ENCODE results near the gene ZNF662.
"Not testable (repeated sequence)": the region's sequence is repeated elsewhere in the genome, so short reads cannot be mapped to it uniquely, and the experiment has no call there.

ZNF662 gene

GRCh38 chr3:42906070-42906847, at the start of gene ZNF662:
Gene ZNF662, plus strand, starts transcription at chr3:42906142. Its CDS starts 1,973 bp downstream, at chr3:42908115.
- DNase-seq (ENCODE audit: low spot score) = peak; percentile 32

GRCh38 chr3:42856544-42856943, 49.4 kb upstream of the ZNF662 start:
- no peak for DNase-seq (ENCODE audit: low spot score)

DNA sequence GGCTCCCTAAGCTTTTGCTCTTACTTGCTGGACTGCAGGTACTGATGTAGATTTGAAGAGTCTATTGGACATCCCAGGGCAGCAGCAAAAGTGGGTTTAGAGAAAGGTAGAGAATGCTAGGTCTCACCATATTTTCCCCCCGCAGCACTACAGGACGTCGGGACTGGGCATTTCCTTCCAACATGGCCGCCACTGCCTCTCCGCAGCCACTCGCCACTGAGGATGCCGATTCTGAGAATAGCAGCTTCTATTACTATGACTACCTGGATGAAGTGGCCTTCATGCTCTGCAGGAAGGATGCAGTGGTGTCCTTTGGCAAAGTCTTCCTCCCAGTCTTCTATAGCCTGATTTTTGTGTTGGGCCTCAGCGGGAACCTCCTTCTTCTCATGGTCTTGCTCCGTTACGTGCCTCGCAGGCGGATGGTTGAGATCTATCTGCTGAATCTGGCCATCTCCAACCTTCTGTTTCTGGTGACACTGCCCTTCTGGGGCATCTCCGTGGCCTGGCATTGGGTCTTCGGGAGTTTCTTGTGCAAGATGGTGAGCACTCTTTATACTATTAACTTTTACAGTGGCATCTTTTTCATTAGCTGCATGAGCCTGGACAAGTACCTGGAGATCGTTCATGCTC, 41.5 kb upstream of the ZNF662 start:
- DNase-seq (ENCODE audit: low spot score) = no peak

DNA sequence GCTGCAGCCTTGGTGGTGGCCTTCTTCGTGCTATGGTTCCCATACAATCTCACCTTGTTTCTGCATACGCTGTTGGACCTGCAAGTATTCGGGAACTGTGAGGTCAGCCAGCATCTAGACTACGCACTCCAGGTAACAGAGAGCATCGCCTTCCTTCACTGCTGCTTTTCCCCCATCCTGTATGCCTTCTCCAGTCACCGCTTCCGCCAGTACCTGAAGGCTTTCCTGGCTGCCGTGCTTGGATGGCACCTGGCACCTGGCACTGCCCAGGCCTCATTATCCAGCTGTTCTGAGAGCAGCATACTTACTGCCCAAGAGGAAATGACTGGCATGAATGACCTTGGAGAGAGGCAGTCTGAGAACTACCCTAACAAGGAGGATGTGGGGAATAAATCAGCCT, 40.7 kb upstream of the ZNF662 start:
- no peak for DNase-seq (ENCODE audit: low spot score)

DNA sequence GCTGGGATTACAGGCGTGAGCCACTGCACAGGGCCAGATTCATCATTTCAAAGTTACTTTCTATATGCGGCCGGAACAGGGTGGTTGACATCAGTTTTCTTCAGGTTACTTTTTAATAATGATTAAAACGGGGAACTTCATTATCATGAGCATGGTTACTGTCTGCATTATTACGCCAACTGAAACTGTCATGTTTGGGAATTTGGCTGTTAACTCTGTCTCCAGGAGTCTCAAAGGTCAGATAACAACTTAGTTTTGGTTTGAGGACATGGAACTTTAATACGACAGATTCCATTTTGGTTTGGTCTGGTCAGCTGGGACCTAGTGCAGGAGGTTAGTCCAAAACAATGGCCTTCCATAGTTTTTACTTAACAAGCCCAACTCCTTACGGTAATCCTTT, 38.8 kb upstream of the ZNF662 start:
- no peak for DNase-seq (ENCODE audit: low spot score)

GRCh38 chr3:42868841-42869240, 37.1 kb upstream of the ZNF662 start:
- peak; percentile 45 for DNase-seq (ENCODE audit: low spot score)

DNA sequence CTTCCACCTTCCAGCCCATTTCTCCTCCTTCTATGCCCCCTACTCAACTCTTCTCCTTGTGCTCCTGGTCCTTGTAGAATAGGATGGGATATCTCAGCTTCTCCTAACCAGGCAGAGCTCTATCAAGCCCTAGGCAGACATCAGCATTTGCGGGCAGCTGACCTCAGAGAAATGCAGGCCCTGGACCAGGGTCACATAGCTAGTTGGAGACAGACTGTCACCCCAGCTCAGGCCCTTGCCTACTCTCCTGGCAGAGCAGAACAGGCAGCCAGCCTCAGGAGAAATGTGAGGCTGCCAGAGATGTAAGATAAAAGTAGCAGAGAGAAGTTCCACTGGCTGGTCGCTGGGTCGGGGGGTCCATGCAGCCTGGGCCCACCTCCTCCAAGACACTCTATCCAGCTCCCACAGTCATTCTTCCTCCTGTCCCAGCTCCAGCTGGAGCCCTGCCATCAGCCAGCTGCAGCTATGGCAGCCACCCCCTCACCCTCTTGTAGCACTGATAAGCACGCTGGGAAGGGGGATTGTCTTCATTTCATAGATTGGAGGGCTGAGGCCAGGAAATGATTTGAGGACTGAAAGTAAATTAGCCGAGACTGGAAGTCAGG, 34.2 kb upstream of the ZNF662 start:
- DNase-seq (ENCODE audit: low spot score) = no peak

- no peak for DNase-seq (ENCODE audit: low spot score)
These were observed 33.2 kb upstream of the ZNF662 start for GRCh38 chr3:42872718-42873117.

DNA sequence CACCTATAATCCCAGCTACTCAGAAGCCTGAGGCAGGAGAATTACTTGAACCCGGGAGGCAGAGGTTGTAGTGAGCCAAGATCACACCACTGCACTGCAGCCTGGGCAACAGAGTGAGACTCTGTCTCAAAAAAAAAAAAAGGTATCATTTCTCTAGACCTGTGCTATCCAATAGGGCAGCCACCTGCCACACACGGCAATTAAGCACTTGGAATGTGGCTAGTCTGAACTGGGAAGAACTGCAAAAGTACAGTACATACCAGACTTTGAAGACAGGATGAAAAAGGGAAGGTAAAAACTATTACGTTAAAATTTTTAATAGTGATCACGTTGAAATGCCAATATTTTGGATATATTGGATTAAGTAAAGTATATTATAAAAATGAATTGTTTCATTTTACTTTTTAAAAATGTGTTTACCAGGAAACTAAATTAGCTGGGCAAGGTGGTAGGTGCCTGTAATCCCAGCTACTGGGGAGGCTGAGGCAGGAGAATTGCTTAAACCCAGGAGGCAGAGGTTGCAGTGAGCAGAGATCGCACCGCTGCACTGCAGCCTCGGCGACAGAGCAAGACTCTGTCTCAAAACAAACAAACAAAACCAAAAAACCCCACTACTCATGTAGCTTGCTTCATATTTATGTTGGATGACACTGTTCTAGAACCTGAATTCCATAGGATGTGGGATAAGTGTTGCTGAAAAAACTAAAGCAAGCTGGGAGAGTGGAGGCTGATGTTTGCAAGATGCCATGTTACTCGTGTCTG, 32.5 kb upstream of the ZNF662 start:
- no peak for DNase-seq (ENCODE audit: low spot score)

- DNase-seq (ENCODE audit: low spot score) = no peak
These were observed 31.2 kb upstream of the ZNF662 start for GRCh38 chr3:42874749-42875148.

DNA sequence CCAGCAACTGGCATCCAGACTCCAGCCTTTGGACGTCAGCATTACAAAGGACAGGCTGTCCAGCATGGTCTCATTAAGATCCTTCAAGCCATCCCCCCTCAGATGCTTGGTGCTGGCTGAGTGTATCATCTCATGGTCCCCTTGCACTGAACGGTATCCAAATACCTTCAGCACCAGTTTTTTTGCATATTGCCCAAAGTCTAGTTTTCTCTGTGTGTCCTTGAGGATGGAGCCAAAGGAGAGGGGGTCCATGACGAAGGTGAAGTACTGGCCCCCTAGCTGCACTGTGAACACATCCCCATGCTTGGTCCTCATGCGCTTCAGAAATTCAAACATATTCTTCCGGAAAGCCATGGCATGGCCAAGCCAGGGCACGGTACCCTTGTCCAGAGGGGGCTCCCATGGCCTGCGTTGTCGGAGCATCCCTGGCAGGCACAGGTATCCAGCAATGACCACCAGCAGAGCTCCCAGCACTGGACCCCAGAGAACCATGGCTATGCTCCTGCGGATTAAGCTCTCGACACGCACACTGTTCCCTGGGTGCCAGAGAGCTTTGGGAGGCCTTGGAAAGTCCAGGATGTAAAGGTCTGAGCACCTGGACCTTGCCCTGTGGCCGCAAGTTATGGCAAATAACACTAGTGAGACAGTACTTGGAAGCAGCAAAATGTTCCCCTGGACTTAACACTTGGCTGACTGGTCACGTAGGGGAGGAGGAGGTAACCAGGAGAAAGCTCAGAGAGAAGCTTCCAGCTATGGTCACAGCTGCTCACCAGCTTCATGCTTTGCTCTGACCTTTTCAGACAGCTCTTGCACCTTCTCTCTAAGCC, 30.4 kb upstream of the ZNF662 start, which contains the start of gene CYP8B1:
TSS of gene CYP8B1 (minus strand) at position 555 of the 827 bp plus-strand sequence. CDS start at position 492, 63 bp downstream.
- no peak for DNase-seq (ENCODE audit: low spot score)

DNA sequence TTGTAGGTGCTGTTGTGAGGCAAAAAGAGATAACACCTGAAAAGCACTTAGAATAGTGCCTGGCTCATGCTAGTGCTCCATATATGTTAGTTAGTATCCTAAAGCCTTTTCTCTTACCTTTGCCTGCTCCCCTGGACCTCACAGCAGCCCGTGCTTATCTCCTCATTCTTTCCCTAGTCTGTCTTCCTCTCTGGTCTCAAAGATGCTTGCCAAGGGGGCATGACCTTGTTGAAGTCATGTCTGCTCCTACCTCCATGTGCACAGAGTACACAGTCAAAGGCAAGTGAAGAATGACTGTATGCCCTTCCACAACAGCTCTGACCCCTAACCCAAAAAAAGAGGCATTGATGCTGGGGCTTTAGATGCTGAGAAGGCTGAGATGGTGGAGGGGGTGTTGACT, 29.5 kb upstream of the ZNF662 start:
- no peak for DNase-seq (ENCODE audit: low spot score)

DNA sequence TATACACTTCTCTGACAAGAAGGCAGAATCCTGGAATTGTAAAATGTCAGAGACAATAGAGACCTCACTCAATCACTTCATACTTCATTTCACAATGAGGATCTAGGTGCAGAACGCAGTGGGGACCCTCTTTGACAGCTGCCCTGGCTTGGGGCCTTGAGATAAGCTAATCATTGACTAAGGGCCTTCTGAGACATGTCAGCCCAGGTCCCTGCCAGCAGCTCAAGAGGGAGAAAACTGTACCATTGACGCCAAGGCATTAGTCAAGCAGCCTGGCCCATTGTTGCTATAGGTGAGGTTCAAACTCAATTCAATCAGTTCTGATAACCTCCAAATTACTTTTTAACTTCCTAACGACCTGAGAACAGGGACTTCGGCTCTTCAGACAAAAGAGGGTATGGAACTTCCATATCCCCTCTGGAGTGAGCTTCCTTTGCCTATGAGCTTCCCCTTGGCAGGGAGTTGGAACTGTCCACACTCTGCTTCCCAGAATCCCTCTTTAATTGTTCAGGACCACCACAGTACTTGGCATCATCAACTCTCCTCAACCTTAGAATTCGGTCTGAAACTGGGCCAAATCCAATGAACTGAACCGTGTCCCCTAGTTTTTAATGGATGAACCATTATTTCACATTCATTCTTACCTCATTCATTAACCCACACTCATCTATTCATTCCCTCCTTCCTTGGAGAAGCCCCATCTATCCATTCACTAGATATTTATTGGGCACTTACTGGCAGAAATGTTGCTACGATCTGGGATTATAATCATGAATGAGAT, 28.8 kb upstream of the ZNF662 start:
- DNase-seq (ENCODE audit: low spot score) = no peak

- no peak for DNase-seq (ENCODE audit: low spot score)
These were observed 28.1 kb upstream of the ZNF662 start for GRCh38 chr3:42877881-42878280.

GRCh38 chr3:42880183-42880582, 25.8 kb upstream of the ZNF662 start:
- no peak for DNase-seq (ENCODE audit: low spot score)

- peak; percentile 77 for DNase-seq (ENCODE audit: low spot score)
These were observed 25.1 kb upstream of the ZNF662 start for GRCh38 chr3:42880601-42881451.

DNA sequence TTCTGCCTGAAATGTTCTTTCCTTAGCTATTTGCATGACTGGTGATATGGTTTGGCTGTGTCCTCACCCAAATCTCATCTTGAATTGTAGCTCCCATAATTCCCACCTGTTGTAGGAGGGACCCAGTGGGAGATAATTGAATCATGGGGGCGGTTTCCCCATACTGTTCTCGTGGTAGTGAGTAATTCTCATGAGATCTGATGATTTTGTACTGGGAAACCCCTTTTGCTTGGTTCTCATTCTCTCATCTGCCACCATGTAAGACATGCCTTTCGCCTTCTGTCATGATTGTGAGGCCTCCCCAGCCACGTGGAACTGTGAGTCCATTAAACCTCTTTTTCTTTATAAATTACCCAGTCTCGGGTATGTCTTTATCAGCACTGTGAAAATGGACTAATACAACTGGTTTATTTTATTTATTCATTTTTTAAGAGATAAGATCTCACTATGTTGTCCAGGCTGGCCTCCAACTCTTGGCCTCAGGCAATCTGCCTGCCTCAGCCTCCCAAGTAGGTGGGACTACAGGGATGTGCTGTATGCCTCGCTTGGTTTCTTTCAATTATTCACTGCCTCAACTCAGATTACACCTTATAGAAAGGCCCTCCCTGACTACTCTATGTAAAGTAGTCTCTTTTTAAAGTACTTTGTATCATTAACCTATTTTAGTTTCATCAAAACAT, 22.6 kb upstream of the ZNF662 start:
- not testable (repeated sequence) for DNase-seq (ENCODE audit: low spot score)

DNA sequence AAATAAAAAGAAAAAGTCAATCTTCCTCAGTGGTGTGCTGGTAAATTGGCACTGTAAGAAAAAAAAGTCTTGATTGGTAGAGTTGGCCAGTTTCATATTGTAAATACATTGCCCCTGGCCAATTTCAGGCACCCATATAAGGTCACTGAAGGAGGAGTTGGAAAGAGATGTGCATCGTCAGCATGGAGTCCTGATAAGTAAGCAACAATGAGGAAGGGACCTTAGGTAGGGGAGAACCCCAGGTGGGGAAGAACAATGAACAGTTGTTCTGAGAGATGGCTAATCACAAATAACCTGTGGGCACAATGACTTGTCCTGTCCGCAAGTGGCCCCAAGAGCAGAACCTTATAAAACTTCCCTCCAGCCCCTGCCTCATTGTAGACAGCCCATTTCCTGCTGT, 21.6 kb upstream of the ZNF662 start:
- DNase-seq (ENCODE audit: low spot score) = no peak

DNA sequence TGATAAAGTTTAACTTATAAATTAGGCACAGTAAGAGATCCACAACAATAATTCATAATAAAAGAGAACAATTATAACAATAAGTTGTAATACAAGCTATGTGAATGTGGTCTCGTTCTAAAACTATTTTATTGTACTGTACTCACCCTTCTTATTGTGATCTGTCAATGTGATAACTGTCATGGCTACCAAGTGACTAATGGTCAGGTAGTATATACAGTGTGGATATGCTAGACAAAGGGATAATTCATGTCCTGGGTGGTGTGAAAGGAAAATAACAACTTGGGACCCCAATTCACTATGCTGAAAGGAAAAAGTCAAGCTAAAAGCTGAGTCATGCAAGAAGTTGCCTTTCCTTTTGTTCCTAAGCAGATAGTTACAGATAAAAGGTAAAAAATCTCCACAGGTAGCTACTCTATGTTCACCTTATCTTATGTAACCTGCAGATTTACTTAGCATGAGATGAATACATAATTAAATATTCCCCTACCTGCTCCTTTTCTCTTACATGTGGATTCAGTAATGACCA, 19.6 kb upstream of the ZNF662 start:
- no peak for DNase-seq (ENCODE audit: low spot score)
